Hepatocyte (in vitro differentiated cells): ENCODE data around the gene CHN2. TPM values are rescaled to one million over a fixed set of nuclear protein-coding genes. Genes with fewer than 3 reads are reported as not detected.

Experiments
- DNase-seq: peaks from one replicate; pipeline ENCODE4 v3.0.0-alpha.2; 2016; ENCODE audit warnings: low spot score
- H2AFZ ChIP-seq: fragments of 200-600 bp; sonication (generic); 2 replicates; pipeline ENCODE4 v1.6.0; 2016; ENCODE audit warnings: antibody characterized with exemption, mild to moderate bottlenecking
- H3K27ac ChIP-seq: fragments of 200-600 bp; sonication (generic); 2 replicates; pipeline ENCODE4 v1.5.1; 2016; ENCODE audit warnings: mild to moderate bottlenecking
- H3K27me3 ChIP-seq: fragments of 200-600 bp; sonication (generic); 2 replicates; pipeline ENCODE4 v1.6.1; 2016
- H3K36me3 ChIP-seq: fragments of 200-600 bp; sonication (generic); replicated peaks from 2 replicates; pipeline ENCODE4 v1.5.1; 2016; ENCODE audit warnings: low read depth; ENCODE audit not compliant: insufficient read depth
- H3K4me1 ChIP-seq: fragments of 200-600 bp; sonication (generic); 2 replicates; pipeline ENCODE4 v1.5.1; 2016; ENCODE audit warnings: mild to moderate bottlenecking, moderate library complexity; ENCODE audit not compliant: insufficient read depth
- H3K4me2 ChIP-seq: fragments of 200-600 bp; sonication (generic); 2 replicates; pipeline ENCODE4 v1.6.0; 2016
- H3K4me3 ChIP-seq: fragments of 200-600 bp; sonication (generic); 2 replicates; pipeline ENCODE4 v1.5.1; 2016; ENCODE audit warnings: mild to moderate bottlenecking
- H3K79me2 ChIP-seq: fragments of 200-600 bp; sonication (generic); 2 replicates; pipeline ENCODE4 v1.6.0; 2017; ENCODE audit warnings: mild to moderate bottlenecking
- H3K9me2 ChIP-seq: fragments of 200-600 bp; sonication (generic); replicated peaks from 2 replicates; pipeline ENCODE4 v1.6.0; 2017; ENCODE audit warnings: mild to moderate bottlenecking; ENCODE audit not compliant: insufficient read depth
- H3K9me3 ChIP-seq: fragments of 200-600 bp; sonication (generic); 2 replicates; pipeline ENCODE4 v1.5.1; 2016; ENCODE audit warnings: low read depth, mild to moderate bottlenecking
- H4K20me1 ChIP-seq: fragments of 200-600 bp; sonication (generic); 2 replicates; pipeline ENCODE4 v1.6.0; 2016; ENCODE audit warnings: mild to moderate bottlenecking; ENCODE audit not compliant: insufficient read depth, poor library complexity, severe bottlenecking
- CTCF ChIP-seq: fragments of 200-600 bp; sonication (generic); IDR thresholded peaks from 2 replicates; pipeline ENCODE4 v1.5.1; 2016; ENCODE audit warnings: antibody characterized with exemption, mild to moderate bottlenecking; ENCODE audit not compliant: poor library complexity
- EZH2 ChIP-seq: fragments of 200-600 bp; sonication (generic); IDR thresholded peaks from 2 replicates; pipeline ENCODE4 v1.6.1; 2016; ENCODE audit warnings: antibody characterized with exemption, mild to moderate bottlenecking, borderline replicate concordance
- EZH2phosphoT487 ChIP-seq: fragments of 200-600 bp; sonication (generic); IDR thresholded peaks from one replicate; pipeline ENCODE4 v1.6.1; 2018; ENCODE audit warnings: antibody characterized with exemption, mild to moderate bottlenecking, low read depth, moderate library complexity; ENCODE audit not compliant: unreplicated experiment, severe bottlenecking
- WGBS: methylation state at CpG from one replicate; pipeline ENCODE4 v1.1.6; 2016; ENCODE audit warnings: low lambda C conversion rate; ENCODE audit errors: missing lambda C conversion rate; 5-methylcytosine and 5-hydroxymethylcytosine counted together
- polyA plus RNA-seq: library from polyadenylated mRNA; unstranded; fragments of >200 nt; fragmentation: Nextera tagmentation; extraction: Ambion mirVana; gene quantifications from 2 replicates; pipeline ENCODE4 v1.2.1, GENCODE V29; 2016
- total RNA-seq: library from RNA; depleted of rRNA; stranded (reverse); fragments of >200 nt; gene quantifications from 2 replicates; pipeline ENCODE4 v1.2.3, GENCODE V29; 2014

The CHN2 gene
- total and polyA plus RNA-seq, 2 experiments from 2014 or later = 8.7 to 12.3 TPM

GRCh38 chr7:29410996-29411395, 216.4 kb downstream of the CHN2 start:
- no peaks in the 10 kb centered on the region for H3K27me3 ChIP-seq
- no peak for TF ChIP-seq EZH2phosphoT487
- no peak for TF ChIP-seq EZH2
- no peak for TF ChIP-seq CTCF
- 95% methylated on average over 3 of the region's 3 CpGs for WGBS

GRCh38 chr7:29412912-29413311, 218.3 kb downstream of the CHN2 start:
- Histone ChIP-seq H3K36me3 (no peaks in the 10 kb centered on the region), H3K4me1 (peaks cover 6% of the 10 kb centered on the region), H3K79me2 (no peaks in the 10 kb centered on the region), H4K20me1 (no peaks in the 10 kb centered on the region), H3K27ac (no peak overlapping the region), H3K4me2 (no peak overlapping the region), H3K27me3 (no peaks in the 10 kb centered on the region), H2AFZ (no peak overlapping the region), H3K4me3 (no peak overlapping the region), H3K9me3 (no peaks in the 10 kb centered on the region), H3K9me2 (no peaks in the 10 kb centered on the region)
- DNase-seq = peak; percentile 65
- TF ChIP-seq EZH2 = no peak
- no peak for TF ChIP-seq CTCF
- no peak for TF ChIP-seq EZH2phosphoT487
- WGBS = 57% methylated on average over 3 of the region's 3 CpGs

More at GRCh38 chr7:29410996-29411395, 216.4 kb downstream of the CHN2 start:
- no peaks in the 10 kb centered on the region for H3K9me3 ChIP-seq
- H3K4me2 ChIP-seq = no peak overlapping the region
- DNase-seq = no peak
- H3K4me3 ChIP-seq = no peak overlapping the region
- H3K79me2 ChIP-seq = no peaks in the 10 kb centered on the region
- H3K27ac ChIP-seq = no peak overlapping the region
- H2AFZ ChIP-seq = no peak overlapping the region
- no peaks in the 10 kb centered on the region for H3K9me2 ChIP-seq
- no peaks in the 10 kb centered on the region for H3K36me3 ChIP-seq
- H4K20me1 ChIP-seq = no peaks in the 10 kb centered on the region
- peaks cover 6% of the 10 kb centered on the region for H3K4me1 ChIP-seq

- no peak for DNase-seq
- Histone ChIP-seq H3K27me3 (no peaks in the 10 kb centered on the region), H3K4me1 (peaks cover 6% of the 10 kb centered on the region), H3K79me2 (no peaks in the 10 kb centered on the region), H3K27ac (peak overlapping the region; percentile 20), H3K9me3 (no peaks in the 10 kb centered on the region), H3K4me3 (no peak overlapping the region), H2AFZ (no peak overlapping the region), H3K4me2 (no peak overlapping the region), H4K20me1 (no peaks in the 10 kb centered on the region), H3K36me3 (no peaks in the 10 kb centered on the region), H3K9me2 (no peaks in the 10 kb centered on the region)
- TF ChIP-seq EZH2phosphoT487 (no peak), EZH2 (no peak), CTCF (no peak)
- 84% methylated on average over 12 of the region's 12 CpGs for WGBS
These were observed 219.1 kb downstream of the CHN2 start for GRCh38 chr7:29413626-29414136.

- Histone ChIP-seq H3K4me2 (no peak overlapping the region), H4K20me1 (no peaks in the 10 kb centered on the region), H3K4me3 (no peak overlapping the region), H3K79me2 (no peaks in the 10 kb centered on the region), H3K9me2 (no peaks in the 10 kb centered on the region), H3K4me1 (peaks cover 6% of the 10 kb centered on the region), H2AFZ (no peak overlapping the region), H3K27me3 (no peaks in the 10 kb centered on the region), H3K27ac (no peak overlapping the region), H3K36me3 (no peaks in the 10 kb centered on the region), H3K9me3 (no peaks in the 10 kb centered on the region)
- no peak for TF ChIP-seq EZH2
- no peak for TF ChIP-seq EZH2phosphoT487
- DNase-seq = no peak
- WGBS = 96% methylated on average over 10 of the region's 10 CpGs
These were observed 219.6 kb downstream of the CHN2 start for GRCh38 chr7:29414216-29414615.
